ENCODE results near the gene PTGER2. TPM values are rescaled to one million over a fixed set of nuclear protein-coding genes. Genes with fewer than 3 reads are reported as not detected.

PTGER2 gene, protein sequence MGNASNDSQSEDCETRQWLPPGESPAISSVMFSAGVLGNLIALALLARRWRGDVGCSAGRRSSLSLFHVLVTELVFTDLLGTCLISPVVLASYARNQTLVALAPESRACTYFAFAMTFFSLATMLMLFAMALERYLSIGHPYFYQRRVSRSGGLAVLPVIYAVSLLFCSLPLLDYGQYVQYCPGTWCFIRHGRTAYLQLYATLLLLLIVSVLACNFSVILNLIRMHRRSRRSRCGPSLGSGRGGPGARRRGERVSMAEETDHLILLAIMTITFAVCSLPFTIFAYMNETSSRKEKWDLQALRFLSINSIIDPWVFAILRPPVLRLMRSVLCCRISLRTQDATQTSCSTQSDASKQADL
- total RNA-seq = 0.46 and 1.4 TPM in 2 replicates

GRCh38 chr14:52313903-52314594, at the start of gene PTGER2:
Gene PTGER2 (plus strand): TSS chr14:52314312. CDS start chr14:52314549, 237 bp downstream.
- no peaks in the 10 kb centered on the region for H3K27me3 ChIP-seq (ENCODE audit: control insufficient read depth, insufficient read depth, low read length)
- no peak for TF ChIP-seq CTCF (IDR thresholded peaks at IDR 0.05; ENCODE audit: insufficient read depth, low read length, poor library complexity, severe bottlenecking)
- no peaks in the 10 kb centered on the region for H3K36me3 ChIP-seq (ENCODE audit: control insufficient read depth, insufficient read depth, low read length)
- DNase-seq (ENCODE audit: low read depth) = peak; percentile 74
- peak within 1 kb of the TSS; percentile 57 for H3K4me3 ChIP-seq (ENCODE audit: low read depth, low read length)

- no peak for DNase-seq (ENCODE audit: low read depth)
- Histone ChIP-seq H3K4me3 (ENCODE audit: low read depth, low read length) (no peak overlapping the region), H3K36me3 (ENCODE audit: control insufficient read depth, insufficient read depth, low read length) (no peaks in the 10 kb centered on the region), H3K27me3 (ENCODE audit: control insufficient read depth, insufficient read depth, low read length) (peaks cover 31% of the 10 kb centered on the region)
- TF ChIP-seq CTCF (IDR thresholded peaks at IDR 0.05; ENCODE audit: insufficient read depth, low read length, poor library complexity, severe bottlenecking) = no peak
These were observed 48.9 kb upstream of the PTGER2 start for GRCh38 chr14:52265253-52265652.

GRCh38 chr14:52266179-52266578, 47.9 kb upstream of the PTGER2 start:
- DNase-seq (ENCODE audit: low read depth) = no peak
- H3K27me3 ChIP-seq (ENCODE audit: control insufficient read depth, insufficient read depth, low read length) = peaks cover 31% of the 10 kb centered on the region

GRCh38 chr14:52266782-52267181, 47.3 kb upstream of the PTGER2 start:
- DNase-seq (ENCODE audit: low read depth) = no peak
- no peaks in the 10 kb centered on the region for H3K36me3 ChIP-seq (ENCODE audit: control insufficient read depth, insufficient read depth, low read length)
- no peak overlapping the region for H3K4me3 ChIP-seq (ENCODE audit: low read depth, low read length)
- no peak for TF ChIP-seq CTCF (IDR thresholded peaks at IDR 0.05; ENCODE audit: insufficient read depth, low read length, poor library complexity, severe bottlenecking)
- H3K27me3 ChIP-seq (ENCODE audit: control insufficient read depth, insufficient read depth, low read length) = peaks cover 31% of the 10 kb centered on the region

More at GRCh38 chr14:52266179-52266578, 47.9 kb upstream of the PTGER2 start:
- TF ChIP-seq CTCF (IDR thresholded peaks at IDR 0.05; ENCODE audit: insufficient read depth, low read length, poor library complexity, severe bottlenecking) = no peak
- Histone ChIP-seq H3K4me3 (ENCODE audit: low read depth, low read length) (no peak overlapping the region), H3K36me3 (ENCODE audit: control insufficient read depth, insufficient read depth, low read length) (no peaks in the 10 kb centered on the region)

DNA sequence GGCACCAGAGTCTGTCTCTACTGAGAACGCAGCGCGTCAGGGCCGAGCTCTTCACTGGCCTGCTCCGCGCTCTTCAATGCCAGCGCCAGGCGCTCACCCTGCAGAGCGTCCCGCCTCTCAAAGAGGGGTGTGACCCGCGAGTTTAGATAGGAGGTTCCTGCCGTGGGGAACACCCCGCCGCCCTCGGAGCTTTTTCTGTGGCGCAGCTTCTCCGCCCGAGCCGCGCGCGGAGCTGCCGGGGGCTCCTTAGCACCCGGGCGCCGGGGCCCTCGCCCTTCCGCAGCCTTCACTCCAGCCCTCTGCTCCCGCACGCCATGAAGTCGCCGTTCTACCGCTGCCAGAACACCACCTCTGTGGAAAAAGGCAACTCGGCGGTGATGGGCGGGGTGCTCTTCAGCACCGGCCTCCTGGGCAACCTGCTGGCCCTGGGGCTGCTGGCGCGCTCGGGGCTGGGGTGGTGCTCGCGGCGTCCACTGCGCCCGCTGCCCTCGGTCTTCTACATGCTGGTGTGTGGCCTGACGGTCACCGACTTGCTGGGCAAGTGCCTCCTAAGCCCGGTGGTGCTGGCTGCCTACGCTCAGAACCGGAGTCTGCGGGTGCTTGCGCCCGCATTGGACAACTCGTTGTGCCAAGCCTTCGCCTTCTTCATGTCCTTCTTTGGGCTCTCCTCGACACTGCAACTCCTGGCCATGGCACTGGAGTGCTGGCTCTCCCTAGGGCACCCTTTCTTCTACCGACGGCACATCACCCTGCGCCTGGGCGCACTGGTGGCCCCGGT, 46.4 kb upstream of the PTGER2 start, which contains the start of gene PTGDR:
Gene PTGDR, plus strand, starts transcription at position 198 of the 778 bp plus-strand sequence. Its CDS starts 117 bp downstream, at position 315.
- H3K27me3 ChIP-seq (ENCODE audit: control insufficient read depth, insufficient read depth, low read length) = peaks cover 31% of the 10 kb centered on the region
- no peak for TF ChIP-seq CTCF (IDR thresholded peaks at IDR 0.05; ENCODE audit: insufficient read depth, low read length, poor library complexity, severe bottlenecking)
- DNase-seq (ENCODE audit: low read depth) = no peak

More for the DNA sequence above, 46.4 kb upstream of the PTGER2 start, which contains the start of gene PTGDR:
- H3K36me3 ChIP-seq (ENCODE audit: control insufficient read depth, insufficient read depth, low read length) = no peaks in the 10 kb centered on the region
- H3K4me3 ChIP-seq (ENCODE audit: low read depth, low read length) = peak within 1 kb of the TSS; percentile 8

All from kidney epithelial cell (primary cell).